GM21717 (cell line): ENCODE data around the gene LSG1.

Source experiments
- ATAC-seq: cut with Tn5 transposase; IDR thresholded peaks from one replicate; pipeline ENCODE4 v1.9.1; 2021; ENCODE audit warnings: mild to moderate bottlenecking, moderate library complexity; ENCODE audit not compliant: unreplicated experiment

LSG1 gene

GRCh38 chr3:194671900-194672808, at the start of gene LSG1:
TSS of gene LSG1 (minus strand) at chr3:194672191. CDS start at chr3:194672162, 29 bp downstream.
- peak; percentile 77 for ATAC-seq

DNA sequence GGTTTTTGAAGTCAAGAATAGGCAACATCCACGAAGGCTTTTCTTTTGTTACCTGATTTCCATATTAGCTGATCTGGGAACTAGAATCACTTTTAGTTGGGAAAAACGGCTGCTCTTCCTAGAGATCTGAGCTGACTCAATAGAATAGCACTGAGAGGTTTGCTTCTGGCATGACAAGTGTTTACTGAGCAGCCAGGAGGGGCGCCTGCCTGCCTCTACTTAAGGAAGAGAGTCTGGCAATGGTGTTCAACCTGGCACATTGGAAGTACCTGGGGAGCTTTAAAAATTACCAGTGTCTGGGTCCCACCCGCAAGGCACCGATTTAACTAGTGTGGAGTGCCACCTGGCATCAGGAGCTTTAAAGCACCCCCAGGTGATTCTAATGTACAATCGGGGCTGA, 48.1 kb upstream of the LSG1 start:
- no peak for ATAC-seq

- no peak for ATAC-seq
Observed at GRCh38 chr3:194718079-194718478, 46.1 kb upstream of the LSG1 start.

DNA sequence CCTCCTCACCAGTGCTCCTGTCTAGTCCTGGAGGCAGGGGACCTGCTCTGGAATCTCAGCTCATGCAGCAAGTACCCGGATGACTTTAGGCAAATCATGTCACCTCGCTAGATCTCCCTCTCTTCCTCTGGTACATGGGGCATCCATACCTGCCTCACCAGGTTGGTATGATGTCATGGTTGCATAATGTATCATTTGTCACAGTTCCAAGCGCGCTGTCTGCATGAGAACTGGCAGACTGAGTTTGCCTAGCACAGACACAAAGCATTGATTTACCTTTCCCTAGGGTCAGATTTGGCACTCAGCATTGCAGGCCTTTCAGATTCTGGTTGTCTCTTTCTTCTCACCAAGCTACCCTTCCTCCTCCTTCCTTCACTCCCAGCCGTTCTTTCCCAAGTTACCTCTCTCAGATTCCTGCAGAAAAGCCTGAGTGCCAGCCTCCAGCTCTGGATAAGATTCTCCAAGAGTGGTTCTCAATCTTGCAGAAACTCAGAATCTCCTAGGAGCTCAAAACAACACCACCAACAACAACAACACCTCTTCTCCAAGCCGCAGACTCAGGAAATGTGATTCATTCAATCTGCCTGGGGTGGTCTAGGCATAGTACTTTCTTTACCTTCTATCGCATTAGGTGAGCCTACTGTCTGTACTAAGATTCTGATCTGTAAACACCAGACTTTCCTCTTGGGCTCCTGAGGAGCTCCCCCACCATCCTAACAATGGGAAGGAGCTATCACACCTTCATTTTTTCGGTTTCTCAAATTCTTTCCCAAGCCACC, 43.2 kb upstream of the LSG1 start:
- no peak for ATAC-seq

DNA sequence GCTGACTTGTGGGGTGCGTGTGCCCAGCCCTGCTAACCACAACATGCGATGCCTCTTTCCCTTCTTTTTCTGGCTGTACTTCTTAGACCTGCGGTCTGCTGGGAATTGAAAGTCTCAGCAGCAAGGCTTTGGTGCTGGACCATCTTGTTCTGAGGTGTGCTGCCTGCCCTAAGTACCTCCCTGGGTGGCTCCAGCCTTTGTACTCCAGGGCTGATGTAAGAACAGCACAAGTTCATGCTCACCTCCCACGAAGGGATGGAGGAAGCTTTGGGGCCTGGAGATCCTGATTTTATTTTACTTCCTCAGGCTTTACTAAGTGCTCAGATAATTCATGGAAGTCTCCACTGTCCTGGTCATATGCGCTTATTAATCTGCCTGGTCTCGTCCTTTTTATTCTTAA, 42.6 kb upstream of the LSG1 start:
- no peak for ATAC-seq

GRCh38 chr3:194714137-194714455, 42.1 kb upstream of the LSG1 start:
- no peak for ATAC-seq

DNA sequence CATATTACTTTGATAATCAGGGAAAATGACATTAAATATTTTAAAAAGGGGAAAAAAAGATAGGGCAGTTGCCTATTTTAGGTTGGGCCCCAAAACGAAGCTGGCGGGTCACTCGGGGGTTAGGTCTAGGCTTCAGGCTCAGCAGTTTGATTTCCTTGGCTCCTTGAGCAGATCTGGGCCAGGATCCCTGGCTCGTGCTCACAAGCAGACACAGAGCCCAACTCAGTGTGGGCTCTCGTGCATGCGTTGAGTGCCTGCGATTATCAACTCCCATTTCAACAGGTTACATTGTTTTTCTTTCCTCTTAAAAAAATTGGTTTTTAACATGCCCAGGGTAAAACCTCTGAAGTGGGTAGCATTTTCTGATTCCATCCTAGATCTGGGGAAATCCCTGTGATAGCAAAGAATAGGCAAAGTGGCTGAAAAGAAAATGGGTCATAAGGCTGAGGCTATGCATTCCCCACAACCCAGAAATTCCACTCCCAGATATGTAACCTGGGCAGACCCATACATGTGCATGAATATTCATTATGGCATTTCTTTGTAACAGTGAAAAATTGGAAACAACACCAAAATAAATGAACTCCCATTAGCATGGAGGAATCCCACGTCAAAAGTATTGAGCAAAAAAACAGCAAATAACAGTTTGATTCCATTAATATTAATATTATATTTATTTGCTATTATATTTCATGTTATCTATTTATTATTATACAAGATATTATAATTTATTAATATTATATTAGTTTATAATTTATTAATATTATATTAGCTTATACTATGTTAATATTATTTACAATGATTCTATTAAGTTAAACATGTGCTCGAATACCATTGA, 41.5 kb upstream of the LSG1 start:
- no peak for ATAC-seq

DNA sequence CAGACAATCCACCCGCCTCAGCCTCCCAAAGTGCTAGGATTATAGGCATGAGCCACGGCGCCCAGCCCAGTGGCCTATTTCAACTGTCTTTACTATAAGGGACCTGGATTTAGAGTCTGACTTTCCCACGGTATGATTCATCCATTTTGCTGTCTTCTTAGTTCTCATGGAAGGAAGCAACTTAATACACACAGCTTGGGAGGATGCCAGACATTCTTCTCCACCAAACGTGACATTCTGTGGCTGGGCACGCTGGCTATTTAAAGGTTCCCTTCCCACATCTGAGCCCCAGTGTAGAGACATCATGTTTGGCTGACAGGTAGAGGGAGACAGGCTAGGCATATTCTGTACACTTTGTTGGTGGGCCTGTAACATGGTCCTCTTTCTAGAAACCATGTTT, 39.9 kb upstream of the LSG1 start:
- ATAC-seq: no peak

- no peak for ATAC-seq
Observed at GRCh38 chr3:194711286-194711685, 39.3 kb upstream of the LSG1 start.

DNA sequence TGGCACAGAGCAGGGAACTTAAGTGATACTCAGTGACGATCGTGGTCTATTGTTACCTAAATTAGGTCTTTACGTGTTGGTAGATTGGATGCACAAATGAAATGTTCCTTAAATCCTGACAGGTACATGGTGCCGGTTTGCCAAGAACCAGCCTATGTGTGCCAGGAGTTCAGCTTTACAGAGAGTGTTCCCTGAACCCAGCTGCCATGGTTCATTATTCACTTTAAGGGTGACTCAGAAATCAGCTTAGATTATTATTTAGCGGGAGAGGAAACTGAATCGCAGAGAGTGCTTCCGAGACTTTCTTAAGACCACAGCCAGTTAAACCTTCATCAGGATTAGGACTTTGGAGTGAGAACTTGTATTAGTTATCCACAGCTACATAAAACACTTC, 35.2 kb upstream of the LSG1 start:
- no peak for ATAC-seq

GRCh38 chr3:194705761-194706160, 33.8 kb upstream of the LSG1 start:
- no peak for ATAC-seq

- no peak for ATAC-seq
Observed at GRCh38 chr3:194705227-194705626, 33.2 kb upstream of the LSG1 start.

DNA sequence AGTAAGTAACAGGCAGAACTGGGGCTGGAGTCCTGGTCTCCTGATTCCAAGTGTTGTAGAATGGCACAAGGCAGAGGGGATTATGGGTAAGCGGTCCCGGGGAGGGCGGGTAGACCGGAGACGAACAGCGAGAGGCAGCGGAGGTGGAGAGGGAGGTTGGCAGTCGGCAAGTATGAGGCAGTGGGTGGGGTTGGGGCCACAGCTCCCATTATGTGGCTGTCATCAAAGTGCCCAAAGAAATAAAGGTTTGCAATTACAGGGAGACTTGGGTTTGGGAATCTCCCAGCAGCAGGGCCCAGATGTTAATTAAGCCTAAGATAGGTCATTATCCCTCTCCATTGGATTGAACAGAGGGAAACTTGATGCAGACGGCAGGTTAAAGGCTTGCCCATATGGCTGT, 30.6 kb upstream of the LSG1 start:
- ATAC-seq: no peak

- ATAC-seq: no peak
Observed at GRCh38 chr3:194696702-194697101, 24.7 kb upstream of the LSG1 start.

DNA sequence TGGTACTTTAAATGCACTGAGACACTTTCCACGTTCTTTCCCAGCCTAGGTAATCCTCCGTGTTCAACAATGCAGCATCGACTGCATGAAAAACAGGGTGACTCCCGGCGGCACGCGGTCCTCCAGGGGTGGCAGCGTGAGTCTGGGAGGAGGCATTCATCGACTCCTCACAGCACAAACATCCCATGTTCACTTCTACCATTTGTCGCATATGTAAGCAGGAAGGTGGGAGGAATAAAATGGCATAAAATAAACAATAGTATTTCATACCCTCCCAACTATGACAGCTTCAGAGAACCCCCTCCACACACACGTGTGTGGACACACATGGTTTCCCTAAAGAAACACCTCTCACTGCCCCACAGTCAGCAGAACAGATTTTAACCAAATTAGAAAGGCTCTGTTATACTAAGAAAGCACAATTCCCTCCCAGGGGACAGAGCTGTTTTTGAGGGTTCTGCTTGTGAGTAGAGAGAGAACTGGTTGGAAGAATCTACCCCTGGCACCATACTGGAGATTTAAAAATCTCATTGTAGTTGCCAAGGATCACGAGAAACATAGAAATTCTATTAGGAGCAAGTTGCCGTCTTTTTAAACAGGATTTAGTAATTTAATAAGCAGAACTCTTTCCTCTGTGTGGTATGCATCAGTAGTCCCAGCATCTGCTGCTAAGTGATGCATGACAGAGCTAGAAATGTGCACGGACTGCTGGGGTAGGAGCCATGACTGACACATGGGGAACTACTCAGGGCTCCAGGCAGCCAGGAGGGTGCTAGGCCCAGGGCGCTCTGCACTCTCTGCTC, 19.7 kb upstream of the LSG1 start:
- ATAC-seq: peak; percentile 65

GRCh38 chr3:194690501-194691372, 18.7 kb upstream of the LSG1 start:
- no peak for ATAC-seq

DNA sequence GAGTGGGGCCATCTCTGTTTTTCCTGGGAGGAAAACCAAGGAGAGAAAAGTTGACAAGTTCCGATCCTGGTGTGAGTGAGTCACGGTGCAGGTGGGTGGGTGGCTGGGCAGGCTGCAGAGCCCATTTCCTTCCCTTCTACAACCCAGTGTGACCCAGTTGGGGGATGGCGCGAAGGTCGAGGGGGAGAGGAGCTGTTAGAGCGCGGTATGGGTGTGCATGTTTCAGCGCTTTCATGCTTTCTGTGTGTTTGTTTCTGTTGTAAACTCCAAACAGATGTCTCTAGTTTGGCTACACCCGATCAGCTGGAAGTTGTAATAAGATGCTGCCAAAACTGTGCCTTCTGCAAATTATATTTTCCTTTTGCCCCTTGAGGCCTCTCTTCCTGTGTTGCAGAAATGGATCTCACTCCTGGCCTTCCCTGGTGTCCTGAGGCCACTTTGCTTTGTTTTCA, 17.5 kb upstream of the LSG1 start:
- no peak for ATAC-seq

- no peak for ATAC-seq
Observed at GRCh38 chr3:194688946-194689345, 17.0 kb upstream of the LSG1 start.

DNA sequence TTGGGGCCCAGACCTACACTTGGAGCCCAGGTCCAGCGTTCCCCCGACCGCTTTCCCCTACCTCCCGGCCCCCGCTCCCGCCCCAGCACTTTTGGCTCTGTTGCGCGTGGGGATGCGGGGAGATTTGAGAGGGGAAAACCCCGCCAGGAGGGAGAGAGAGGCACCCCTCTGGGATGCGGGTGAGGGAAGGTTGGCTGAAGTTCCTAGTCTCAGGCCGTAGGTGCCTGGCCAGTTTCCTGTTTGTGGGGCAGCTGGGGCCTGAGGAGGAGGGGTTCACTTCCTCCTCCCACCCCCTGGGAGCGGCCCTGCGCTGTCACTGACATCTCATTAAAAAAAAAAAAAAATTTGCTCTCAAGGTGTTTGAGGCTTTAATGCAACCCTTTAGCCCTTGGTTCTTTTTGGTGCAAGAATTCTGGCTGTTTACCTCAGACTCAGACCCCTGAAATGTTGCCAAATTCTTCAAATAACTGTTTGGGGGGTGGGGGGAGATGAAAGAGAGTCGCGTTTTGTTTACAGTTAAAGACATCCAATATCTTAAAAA, 16.3 kb upstream of the LSG1 start:
- ATAC-seq: peak; percentile 36
